Body of pancreas (tissue), 4 donors: Measurements from ENCODE around the gene STK39.
A peak's percentile ranks its signal among the peaks of the same experiment; 100 is the strongest.

Experiments used
- POLR2A ChIP-seq, 3 donors: fragments of 450-650 bp; IDR thresholded peaks; one replicate each; pipeline ENCODE4 v1.6.1; 2016; ENCODE audit warnings: antibody characterized with exemption in 3 of 3, mild to moderate bottlenecking in 2 of 3
- TF ChIP-seq, protein P1 (sequence below), 7 experiments: fragments of 450-650 bp in 4 of 7; fragments of 200-600 bp in 3 of 7; sonication (generic) in 3 of 7; IDR thresholded peaks; one replicate each; pipeline ENCODE4 v1.5.1; 2016 to 2019; ENCODE audit warnings: antibody characterized with exemption in 7 of 7

- TF ChIP-seq, protein P1, sequence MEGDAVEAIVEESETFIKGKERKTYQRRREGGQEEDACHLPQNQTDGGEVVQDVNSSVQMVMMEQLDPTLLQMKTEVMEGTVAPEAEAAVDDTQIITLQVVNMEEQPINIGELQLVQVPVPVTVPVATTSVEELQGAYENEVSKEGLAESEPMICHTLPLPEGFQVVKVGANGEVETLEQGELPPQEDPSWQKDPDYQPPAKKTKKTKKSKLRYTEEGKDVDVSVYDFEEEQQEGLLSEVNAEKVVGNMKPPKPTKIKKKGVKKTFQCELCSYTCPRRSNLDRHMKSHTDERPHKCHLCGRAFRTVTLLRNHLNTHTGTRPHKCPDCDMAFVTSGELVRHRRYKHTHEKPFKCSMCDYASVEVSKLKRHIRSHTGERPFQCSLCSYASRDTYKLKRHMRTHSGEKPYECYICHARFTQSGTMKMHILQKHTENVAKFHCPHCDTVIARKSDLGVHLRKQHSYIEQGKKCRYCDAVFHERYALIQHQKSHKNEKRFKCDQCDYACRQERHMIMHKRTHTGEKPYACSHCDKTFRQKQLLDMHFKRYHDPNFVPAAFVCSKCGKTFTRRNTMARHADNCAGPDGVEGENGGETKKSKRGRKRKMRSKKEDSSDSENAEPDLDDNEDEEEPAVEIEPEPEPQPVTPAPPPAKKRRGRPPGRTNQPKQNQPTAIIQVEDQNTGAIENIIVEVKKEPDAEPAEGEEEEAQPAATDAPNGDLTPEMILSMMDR (IDR thresholded peaks at IDR 0.05): peak in 6 of 7 experiments; percentile 56 to 78 (median 72)
- TF ChIP-seq POLR2A (IDR thresholded peaks at IDR 0.05): no peak
These were observed 128.5 kb downstream of the STK39 start for GRCh38 chr2:168118733-168119514.
